NCI-H446 (cell line): ENCODE data around the gene CWF19L2.

Source experiments
- DNase-seq, 2 experiments: peaks; one replicate each; lab custom pipeline; 2025; lab: John Stamatoyannopoulos, UW

The CWF19L2 gene

GRCh38 chr11:107301878-107302277, 155.7 kb downstream of the CWF19L2 start:
- no peak for DNase-seq

GRCh38 chr11:107293677-107294344, 163.8 kb downstream of the CWF19L2 start:
- no peak for DNase-seq

GRCh38 chr11:107282195-107282594, 175.4 kb downstream of the CWF19L2 start:
- no peak for DNase-seq
